GM19099 (cell line): ENCODE measurements around the gene COX6B1.

Experiments used
- POLR2A ChIP-seq: IDR thresholded peaks from 3 replicates; pipeline ENCODE4 v1.6.1; 2011; ENCODE audit warnings: low read depth; ENCODE audit not compliant: insufficient read length; ENCODE audit errors: extremely low read depth

Gene COX6B1

GRCh38 chr19:35623327-35624010, 24.7 kb upstream of the COX6B1 start:
- no peak for TF ChIP-seq POLR2A

- no peak for TF ChIP-seq POLR2A
Measured at GRCh38 chr19:35628264-35628564, 19.9 kb upstream of the COX6B1 start.

- peak; percentile 61 for TF ChIP-seq POLR2A
Measured at GRCh38 chr19:35628565-35629331, 19.4 kb upstream of the COX6B1 start, which contains the start of gene RBM42. Gene RBM42 (plus strand): TSS chr19:35629036. CDS start chr19:35629154, 118 bp downstream.

- TF ChIP-seq POLR2A: no peak
Measured at GRCh38 chr19:35629332-35629633, 18.8 kb upstream of the COX6B1 start.

- TF ChIP-seq POLR2A: no peak
Measured at GRCh38 chr19:35633727-35634440, 14.2 kb upstream of the COX6B1 start.

GRCh38 chr19:35636651-35637050, 11.5 kb upstream of the COX6B1 start:
- TF ChIP-seq POLR2A: no peak

GRCh38 chr19:35637165-35637564, 11.0 kb upstream of the COX6B1 start:
- TF ChIP-seq POLR2A: no peak

GRCh38 chr19:35639321-35639639, 8.8 kb upstream of the COX6B1 start:
- no peak for TF ChIP-seq POLR2A

- TF ChIP-seq POLR2A: no peak
Measured at GRCh38 chr19:35639863-35640262, 8.3 kb upstream of the COX6B1 start.

GRCh38 chr19:35641515-35642151, 6.5 kb upstream of the COX6B1 start, which contains the start of gene ETV2:
Gene ETV2 (plus strand): TSS chr19:35641745. CDS start chr19:35642461, 716 bp downstream.
- TF ChIP-seq POLR2A: no peak

- TF ChIP-seq POLR2A: no peak
Measured at GRCh38 chr19:35642312-35642711, 5.8 kb upstream of the COX6B1 start.

GRCh38 chr19:35642798-35643254, 5.3 kb upstream of the COX6B1 start:
- no peak for TF ChIP-seq POLR2A

GRCh38 chr19:35643255-35644205, 4.6 kb upstream of the COX6B1 start:
- TF ChIP-seq POLR2A: peak; percentile 91
